GM13977 (cell line): ENCODE measurements around the gene STX8.

ENCODE experiments used
- DNase-seq: peaks from one replicate; pipeline ENCODE4 v3.0.0; 2012; ENCODE audit warnings: low spot score
- in situ Hi-C: fragments of 300-500 bp; cut with MboI; formaldehyde crosslinking; loops from one replicate; pipeline ENCODE4 v1.12.0; 2022; ENCODE audit warnings: low sequenced_read_pairs, low pct_unique_long_range_greater_than_20kb, mixed read lengths, inconsistent platforms; ENCODE audit not compliant: unreplicated experiment
- TF ChIP-seq, protein P1 (sequence below): IDR thresholded peaks from 2 replicates; pipeline ENCODE4 v1.5.1; 2012; ENCODE audit warnings: mild to moderate bottlenecking, control low read depth; ENCODE audit not compliant: insufficient read depth; ENCODE audit errors: extremely low read depth, missing control alignments

Gene STX8

DNA sequence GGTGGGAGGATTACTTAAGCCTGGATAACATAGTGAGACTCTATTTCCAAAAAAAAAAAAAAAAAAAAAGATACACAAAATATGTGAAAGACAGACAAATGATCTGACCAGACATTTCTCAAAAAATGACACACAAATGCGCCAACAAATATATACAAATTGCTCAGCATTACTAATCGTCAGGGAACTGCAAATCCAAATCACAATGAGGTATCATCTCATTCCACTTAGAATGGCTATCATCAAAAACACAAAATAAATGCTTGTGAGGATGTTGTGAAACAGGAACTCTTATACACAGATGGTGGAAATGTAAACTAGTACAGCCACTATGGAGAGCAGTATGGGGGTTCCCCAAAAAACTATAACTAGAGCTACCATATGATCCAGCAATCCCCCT lies 62.4 kb downstream of the STX8 start:
- no peak for DNase-seq
- in situ Hi-C loops = loop anchor here (10.0 kb wide), 1 partner anchor 108 kb away; no protein-coding TSS in a partner anchor
- TF ChIP-seq, protein P1, sequence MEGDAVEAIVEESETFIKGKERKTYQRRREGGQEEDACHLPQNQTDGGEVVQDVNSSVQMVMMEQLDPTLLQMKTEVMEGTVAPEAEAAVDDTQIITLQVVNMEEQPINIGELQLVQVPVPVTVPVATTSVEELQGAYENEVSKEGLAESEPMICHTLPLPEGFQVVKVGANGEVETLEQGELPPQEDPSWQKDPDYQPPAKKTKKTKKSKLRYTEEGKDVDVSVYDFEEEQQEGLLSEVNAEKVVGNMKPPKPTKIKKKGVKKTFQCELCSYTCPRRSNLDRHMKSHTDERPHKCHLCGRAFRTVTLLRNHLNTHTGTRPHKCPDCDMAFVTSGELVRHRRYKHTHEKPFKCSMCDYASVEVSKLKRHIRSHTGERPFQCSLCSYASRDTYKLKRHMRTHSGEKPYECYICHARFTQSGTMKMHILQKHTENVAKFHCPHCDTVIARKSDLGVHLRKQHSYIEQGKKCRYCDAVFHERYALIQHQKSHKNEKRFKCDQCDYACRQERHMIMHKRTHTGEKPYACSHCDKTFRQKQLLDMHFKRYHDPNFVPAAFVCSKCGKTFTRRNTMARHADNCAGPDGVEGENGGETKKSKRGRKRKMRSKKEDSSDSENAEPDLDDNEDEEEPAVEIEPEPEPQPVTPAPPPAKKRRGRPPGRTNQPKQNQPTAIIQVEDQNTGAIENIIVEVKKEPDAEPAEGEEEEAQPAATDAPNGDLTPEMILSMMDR = no peak

DNA sequence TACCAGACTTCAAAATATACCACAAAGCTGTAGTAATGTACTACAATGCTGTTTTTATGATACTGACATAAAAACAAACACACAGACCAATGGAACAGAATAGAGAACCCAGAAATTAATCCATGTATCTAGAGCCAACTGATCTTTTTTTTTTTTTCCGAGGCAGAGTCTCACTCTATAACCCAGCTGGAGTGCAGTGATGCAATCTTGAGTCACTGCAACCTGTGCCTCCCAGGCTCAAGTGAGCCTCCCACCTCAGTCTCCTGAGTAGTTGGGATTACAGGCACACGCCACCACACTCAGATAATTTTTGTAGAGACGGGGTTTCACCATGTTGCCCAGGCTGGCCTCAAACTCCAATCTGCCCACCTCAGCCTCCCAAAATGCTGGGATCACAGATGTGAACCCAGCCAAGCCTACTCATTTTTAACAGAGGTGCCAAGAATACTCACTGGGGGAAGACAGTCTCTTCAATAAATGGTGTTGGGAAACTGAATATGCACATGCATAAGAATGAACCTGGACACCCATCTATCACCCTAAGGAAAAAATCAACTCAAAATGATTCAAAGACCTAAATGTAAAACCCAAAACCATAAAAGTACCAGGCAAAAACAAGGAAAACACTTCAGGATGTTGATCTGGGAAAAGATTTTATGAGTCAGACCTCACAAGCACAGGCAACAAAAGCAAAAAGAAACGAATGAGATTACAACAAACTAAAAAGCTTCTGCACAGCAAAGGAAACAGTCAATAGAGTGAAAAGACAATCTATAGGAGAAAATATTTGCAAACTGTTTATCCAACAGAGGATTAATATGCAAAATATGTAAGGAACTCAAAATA lies 63.1 kb downstream of the STX8 start:
- DNase-seq = no peak
- in situ Hi-C loops = loop anchor here (10.0 kb wide), 1 partner anchor 108 kb away; no protein-coding TSS in a partner anchor

GRCh38 chr17:9509236-9509816 lies 66.3 kb downstream of the STX8 start:
- in situ Hi-C loops = no loop called here
- DNase-seq = no peak
- TF ChIP-seq, protein P1 = no peak

More for the DNA sequence above, 63.1 kb downstream of the STX8 start:
- TF ChIP-seq, protein P1 = no peak

- DNase-seq = no peak
- in situ Hi-C loops = no loop called here
These were observed 76.6 kb downstream of the STX8 start for GRCh38 chr17:9499041-9499440.

GRCh38 chr17:9498490-9498889 lies 77.1 kb downstream of the STX8 start:
- TF ChIP-seq, protein P1 = no peak
- DNase-seq = no peak
- in situ Hi-C loops = no loop called here

More at GRCh38 chr17:9499041-9499440, 76.6 kb downstream of the STX8 start:
- TF ChIP-seq, protein P1 = no peak

DNA sequence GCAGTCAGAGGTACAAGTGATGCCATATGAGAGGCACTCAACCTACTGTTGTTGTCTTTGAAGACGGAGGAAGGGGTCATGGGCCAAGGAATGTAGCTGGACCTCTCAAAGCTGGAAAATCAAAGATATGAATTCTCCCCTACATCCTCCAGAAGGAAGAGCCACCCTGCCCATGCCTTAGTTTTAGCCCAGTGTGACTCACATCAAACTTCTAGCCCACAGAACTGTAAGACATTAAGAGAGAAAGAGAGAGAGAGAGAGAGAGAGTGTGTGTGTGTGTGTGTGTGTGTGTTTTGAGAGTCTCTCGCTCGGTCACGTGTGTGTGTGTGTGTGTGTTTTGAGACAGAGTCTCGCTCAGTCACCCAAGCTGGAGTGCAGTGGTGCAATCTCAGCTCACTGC lies 87.1 kb downstream of the STX8 start:
- no peak for DNase-seq
- in situ Hi-C loops = no loop called here
- TF ChIP-seq, protein P1 = no peak
